ENCODE data around the gene PLCB1. TPM values are rescaled to one million over a fixed set of nuclear protein-coding genes. Genes with fewer than 3 reads are reported as not detected.

PLCB1 gene
- total and polyA plus RNA-seq, 2 of the 4 experiments (the other 2 are of a cell fraction): 5.6 to 16.1 TPM

GRCh38 chr20:8875586-8875985 is 743.5 kb downstream of the PLCB1 start:
- TF ChIP-seq CTCF (conservative IDR thresholded peaks at IDR 0.05; ENCODE audit: low read depth, low read length): no peak
- H4K20me1 ChIP-seq (ENCODE audit: insufficient read depth, low read length): no peaks in the 10 kb centered on the region
- no peak overlapping the region for H3K14ac ChIP-seq (replicated peaks; ENCODE audit: low read depth, low read length)
- H3K56ac ChIP-seq (ENCODE audit: extremely low read depth, insufficient read depth, low read length): no peak overlapping the region
- no peak overlapping the region; a peak in 1 of 4 replicates for H4K8ac ChIP-seq (ENCODE audit: low read depth in 2 of 2, low read length in 2 of 2)
- ATAC-seq (ENCODE audit: low read depth): no peak
- no peaks in the 10 kb centered on the region for H3K36me3 ChIP-seq (ENCODE audit: control insufficient read depth, insufficient read depth, low read length)
- no TSS peak for BruUV-seq (replicated peaks)
- no peak overlapping the region for H3K9ac ChIP-seq (ENCODE audit: low read depth, low read length)
- H3K27me3 ChIP-seq (ENCODE audit: control insufficient read depth, insufficient read depth, low read length): no peaks in the 10 kb centered on the region
- no peak for DNase-seq
- H2AFZ ChIP-seq (replicated peaks; ENCODE audit: low read length, poor library complexity): no peak overlapping the region
- no peak overlapping the region for H3K23ac ChIP-seq (ENCODE audit: low read depth, low read length)
- dilution Hi-C loops (cut with HindIII; ENCODE audit: low sequenced_read_pairs, unreplicated experiment): no loop called here
- H3K4me1 ChIP-seq (ENCODE audit: control insufficient read depth, insufficient read depth, low read length): no peaks in the 10 kb centered on the region
- H3K4ac ChIP-seq (ENCODE audit: low read depth, low read length): no peak overlapping the region
- no peak overlapping the region for H2AK9ac ChIP-seq (replicated peaks; ENCODE audit: low read depth, low read length, poor library complexity)
- intact Hi-C loops (cut with micrococcal nuclease): no loop called here
- H3K4me2 ChIP-seq (ENCODE audit: low read depth, low read length): no peak overlapping the region
- no peak overlapping the region for H3K4me3 ChIP-seq (ENCODE audit: insufficient read depth, low read depth, low read length)
- CTCF ChIA-PET: no interaction called here
- no peaks in the 10 kb centered on the region for H3K79me1 ChIP-seq (ENCODE audit: low read depth in 1 of 2, low read length in 2 of 2)
- H2AK5ac ChIP-seq (ENCODE audit: low read depth, low read length): no peak overlapping the region
- no peak overlapping the region for H3K27ac ChIP-seq (ENCODE audit: insufficient read depth, low read length)
- H4K5ac ChIP-seq (ENCODE audit: low read depth, low read length): no peak overlapping the region
- in situ Hi-C loops (cut with MboI; ENCODE audit: low sequenced_read_pairs): no loop called here
- POLR2A ChIA-PET (ENCODE audit: unreplicated experiment): no interaction called here
- H2BK20ac ChIP-seq (ENCODE audit: low read depth, low read length): no peak overlapping the region
- no peaks in the 10 kb centered on the region; the same call in 1 of the 2 replicates for H3K9me1 ChIP-seq (ENCODE audit: insufficient read depth, low read length)
- no peak overlapping the region for H2BK15ac ChIP-seq (ENCODE audit: low read depth, low read length)
- no peak overlapping the region for H3K18ac ChIP-seq (ENCODE audit: low read depth, low read length)
- H3K9me3 ChIP-seq (ENCODE audit: control insufficient read depth, insufficient read depth, low read length): no peaks in the 10 kb centered on the region
- H2BK5ac ChIP-seq (ENCODE audit: low read depth, low read length, poor library complexity, severe bottlenecking): no peak overlapping the region
- H2BK120ac ChIP-seq (ENCODE audit: low read depth, low read length): no peak overlapping the region
- no peak overlapping the region for H4K91ac ChIP-seq (ENCODE audit: insufficient read depth, low read depth, low read length)
